NOMO-1 treated with dmso at 0.1 percent for 144 hours (cell line): Measurements from ENCODE around the gene BCL11A.

ENCODE experiments used
- DNase-seq: peaks from one replicate; lab custom pipeline; 2025; ENCODE audit not compliant: unreplicated experiment; lab: John Stamatoyannopoulos, UW

The BCL11A gene

DNA sequence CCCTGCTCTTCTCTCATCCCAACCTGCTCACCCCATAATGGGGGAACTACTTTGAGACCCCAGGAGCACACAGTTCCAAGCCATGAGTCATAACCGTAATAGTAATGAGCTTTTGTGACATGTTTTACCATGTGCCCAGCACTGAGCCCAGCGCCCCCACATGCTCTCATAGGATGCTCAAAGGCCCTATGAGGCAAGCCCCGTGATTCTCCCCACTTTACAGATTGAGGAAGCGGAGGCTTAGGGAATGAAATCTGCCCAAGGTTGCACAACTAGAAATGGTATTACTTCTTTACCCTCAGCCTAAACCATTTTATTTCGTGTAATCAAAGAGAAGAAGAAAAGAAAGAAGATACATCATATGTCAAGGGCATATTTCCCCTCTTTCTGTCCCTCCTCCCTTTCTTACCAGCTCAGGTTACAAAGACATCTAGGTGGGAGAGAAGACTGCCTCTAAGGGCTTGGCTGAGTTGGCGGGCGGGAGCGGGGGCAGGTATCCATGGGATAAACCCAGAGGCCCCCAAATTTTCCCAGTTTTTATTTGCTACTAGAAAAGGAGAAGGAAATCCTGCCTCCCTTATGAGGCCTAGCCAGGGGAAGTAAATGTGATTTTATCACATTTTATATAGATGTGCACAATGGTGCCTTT is 24.2 kb downstream of the BCL11A start:
- DNase-seq = no peak

DNA sequence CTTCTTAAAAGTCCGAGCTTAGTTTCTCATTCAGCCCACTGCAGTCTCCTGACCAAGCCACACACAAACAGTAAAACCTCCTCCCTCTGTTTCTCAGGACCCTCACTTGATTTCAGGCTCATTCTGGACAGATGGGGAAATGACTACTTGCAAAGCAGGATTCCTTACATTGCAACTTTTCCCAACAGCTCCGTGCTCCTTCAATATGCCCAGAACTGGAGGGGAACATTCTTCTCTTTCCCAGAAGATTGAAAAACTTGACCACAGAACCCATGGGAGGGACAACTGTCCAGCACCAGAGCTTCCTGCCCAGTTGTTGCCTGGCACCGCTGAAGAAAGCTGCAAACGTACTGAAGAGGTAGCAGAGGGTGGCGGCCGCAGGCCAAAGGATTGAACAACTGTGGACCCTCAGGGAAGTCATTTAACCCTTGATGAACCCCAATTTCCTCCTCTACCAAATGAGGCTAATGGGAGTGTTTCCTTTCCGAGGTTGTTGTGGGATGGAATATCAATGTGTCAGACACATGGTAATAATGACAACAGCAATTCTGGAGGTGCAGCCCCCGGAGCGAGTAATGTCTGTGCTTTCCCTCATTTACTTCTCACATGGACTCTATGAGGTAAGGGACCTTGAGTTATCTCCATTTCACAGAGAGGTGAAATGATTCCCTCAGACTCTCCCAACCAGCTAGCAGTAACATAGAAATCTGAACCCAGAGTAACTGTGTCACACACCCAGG is 25.0 kb downstream of the BCL11A start:
- no peak for DNase-seq

DNA sequence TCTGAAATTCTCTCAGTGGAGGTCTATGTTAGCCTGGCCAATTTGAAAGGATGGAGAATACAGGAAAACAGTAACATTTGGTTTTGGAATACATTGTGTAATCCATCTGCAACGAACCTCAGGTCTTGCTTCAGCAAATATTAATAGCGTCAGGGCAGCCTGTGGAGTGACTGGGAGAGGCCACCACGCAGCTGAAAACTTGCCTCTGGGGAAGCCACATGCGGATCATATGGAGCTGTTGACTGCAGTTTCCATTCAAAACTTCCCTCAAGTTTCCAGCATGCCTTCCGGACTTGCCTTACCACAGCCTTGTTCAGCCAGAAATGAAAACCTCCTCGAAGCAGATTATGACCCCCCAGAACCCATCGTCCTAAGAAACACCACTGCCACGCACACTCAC is 25.7 kb downstream of the BCL11A start:
- DNase-seq = peak; percentile 42

DNA sequence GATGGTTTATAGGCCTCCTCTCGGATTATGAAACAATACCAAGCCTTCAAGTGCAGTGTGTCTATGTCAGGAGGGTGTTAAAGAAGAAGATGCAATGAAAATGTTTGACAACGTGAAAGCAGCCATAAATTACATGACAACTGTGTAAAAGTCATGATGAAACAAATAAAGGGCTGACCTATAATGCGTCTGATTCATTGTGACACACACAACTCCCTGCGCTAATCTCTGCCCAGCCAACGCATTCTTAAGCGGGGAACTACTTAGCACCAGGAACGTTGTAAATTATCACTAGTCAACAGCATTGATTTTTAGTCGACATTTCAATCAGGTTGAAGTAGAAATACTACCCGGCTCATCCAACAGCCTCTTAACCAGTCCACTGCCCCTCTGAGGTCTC is 26.8 kb downstream of the BCL11A start:
- peak; percentile 51 for DNase-seq

DNA sequence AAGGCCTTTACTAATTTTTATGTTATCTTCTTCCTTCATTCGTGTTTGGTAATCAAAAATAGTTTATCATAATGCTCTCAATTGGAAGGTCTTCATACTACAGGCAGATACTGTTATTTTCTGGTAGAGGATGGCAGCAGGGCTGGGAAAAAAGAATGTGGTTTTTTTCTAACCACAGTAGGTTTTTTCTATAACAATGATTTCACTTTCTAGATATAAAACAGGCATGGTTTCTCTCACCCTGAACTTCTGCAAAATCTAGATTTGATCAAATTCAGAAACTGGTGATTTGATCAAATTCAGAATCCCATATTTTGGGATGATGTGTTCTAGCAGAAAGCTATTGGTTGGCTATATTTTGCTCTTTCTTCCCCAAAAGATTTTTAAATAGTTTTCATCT is 27.6 kb downstream of the BCL11A start:
- DNase-seq = no peak

DNA sequence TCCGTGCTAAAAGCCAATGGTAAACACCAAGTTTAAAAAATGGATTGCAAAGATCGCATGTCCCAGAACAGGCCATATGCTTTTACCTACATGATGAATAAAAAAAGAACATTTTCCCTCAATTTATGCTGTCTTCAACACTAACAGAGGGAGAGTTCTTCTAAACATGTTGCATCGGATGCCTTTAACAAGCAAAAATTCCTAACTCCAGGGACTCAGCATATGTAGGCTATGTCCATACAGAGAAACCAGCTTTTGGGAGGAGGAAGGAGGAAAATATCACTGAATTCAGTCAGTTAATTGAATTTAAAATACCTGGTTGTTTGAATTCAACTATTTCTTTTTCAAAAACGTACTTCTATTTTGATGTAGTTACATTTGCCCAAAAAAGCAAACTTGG is 28.6 kb downstream of the BCL11A start:
- DNase-seq = no peak

DNA sequence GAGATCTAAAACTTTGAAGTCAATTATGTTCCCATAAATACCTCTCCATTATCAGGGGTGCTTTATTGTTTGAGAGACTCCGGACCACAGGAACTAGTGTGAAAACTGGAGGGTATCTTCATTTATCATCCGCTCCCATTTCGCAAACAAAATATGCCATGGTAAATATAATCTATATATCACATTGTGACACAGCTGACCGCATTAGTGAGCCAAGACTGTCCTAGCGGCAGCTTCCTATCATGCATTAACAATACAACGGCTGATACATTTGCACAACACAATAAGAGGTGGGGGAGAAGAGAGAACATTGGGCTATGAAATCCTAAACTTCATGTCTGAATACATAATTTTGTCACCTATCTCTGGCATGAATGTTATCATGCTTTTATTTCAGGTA is 29.5 kb downstream of the BCL11A start:
- DNase-seq = peak; percentile 35

DNA sequence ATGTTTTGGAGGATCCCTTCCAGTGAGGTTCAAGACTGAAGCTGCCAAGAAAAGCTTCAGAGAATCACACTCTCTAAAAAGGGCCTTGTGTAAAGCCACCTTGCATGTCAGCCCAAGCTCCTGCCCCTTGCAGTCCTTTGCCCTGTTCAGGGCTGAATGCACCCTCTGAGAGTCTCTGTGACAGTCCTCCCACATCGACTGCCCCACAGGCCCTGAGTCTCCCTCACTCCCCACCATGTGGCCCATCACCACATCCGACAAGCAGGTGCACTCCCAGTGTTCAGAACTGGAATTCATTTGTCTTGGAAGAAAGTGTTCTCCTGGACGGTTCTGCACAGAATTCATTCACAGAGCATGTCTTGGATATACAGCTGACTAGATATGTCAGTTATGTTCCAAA is 31.0 kb downstream of the BCL11A start:
- DNase-seq = no peak

DNA sequence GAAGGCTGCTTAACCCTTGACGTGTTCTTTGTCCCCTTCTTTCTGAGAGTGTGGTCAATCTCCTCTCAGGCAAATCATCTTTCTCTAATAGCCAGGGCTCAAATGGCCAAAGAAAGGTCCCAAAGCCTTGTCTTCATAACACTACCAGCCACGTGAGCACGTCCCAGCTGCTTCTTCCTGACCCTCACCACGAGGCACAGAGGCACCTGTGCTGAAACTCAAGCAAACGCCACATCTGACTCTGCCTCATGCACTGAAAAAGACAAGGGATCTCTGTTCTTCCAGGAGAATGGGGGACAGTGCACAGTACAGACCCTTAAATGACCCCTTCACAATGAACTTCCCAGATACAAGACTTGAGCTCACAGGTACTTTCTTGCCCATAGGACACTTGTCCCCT is 31.8 kb downstream of the BCL11A start:
- DNase-seq = no peak

DNA sequence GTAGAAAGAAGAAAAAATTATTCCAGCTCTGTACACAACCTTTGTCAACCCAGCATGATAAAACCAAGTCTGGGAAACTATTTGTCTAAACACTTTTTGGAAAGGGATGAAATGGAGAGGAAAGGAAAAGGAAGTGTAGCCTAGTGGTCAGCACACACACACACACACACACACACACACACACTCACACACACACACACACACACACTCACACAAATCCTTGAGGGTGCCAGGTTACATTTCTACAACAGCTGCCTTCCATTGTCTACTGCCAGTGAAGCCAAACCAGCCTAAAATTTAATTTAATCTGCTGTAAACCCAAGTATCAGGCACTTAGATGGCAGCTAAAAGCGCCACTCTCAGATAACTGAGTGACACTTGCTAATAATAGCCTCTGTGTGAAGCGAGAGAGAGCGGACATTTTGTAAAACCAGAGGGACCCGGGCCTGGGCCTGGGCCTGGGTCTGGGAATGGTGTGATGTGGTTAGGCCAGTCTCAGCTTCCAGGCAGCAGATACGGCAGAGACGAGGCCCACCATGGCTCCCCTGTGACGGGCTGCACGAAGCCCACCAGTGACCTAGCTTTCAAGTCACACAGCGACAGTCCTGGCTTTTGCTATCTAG is 32.4 kb downstream of the BCL11A start:
- no peak for DNase-seq

DNA sequence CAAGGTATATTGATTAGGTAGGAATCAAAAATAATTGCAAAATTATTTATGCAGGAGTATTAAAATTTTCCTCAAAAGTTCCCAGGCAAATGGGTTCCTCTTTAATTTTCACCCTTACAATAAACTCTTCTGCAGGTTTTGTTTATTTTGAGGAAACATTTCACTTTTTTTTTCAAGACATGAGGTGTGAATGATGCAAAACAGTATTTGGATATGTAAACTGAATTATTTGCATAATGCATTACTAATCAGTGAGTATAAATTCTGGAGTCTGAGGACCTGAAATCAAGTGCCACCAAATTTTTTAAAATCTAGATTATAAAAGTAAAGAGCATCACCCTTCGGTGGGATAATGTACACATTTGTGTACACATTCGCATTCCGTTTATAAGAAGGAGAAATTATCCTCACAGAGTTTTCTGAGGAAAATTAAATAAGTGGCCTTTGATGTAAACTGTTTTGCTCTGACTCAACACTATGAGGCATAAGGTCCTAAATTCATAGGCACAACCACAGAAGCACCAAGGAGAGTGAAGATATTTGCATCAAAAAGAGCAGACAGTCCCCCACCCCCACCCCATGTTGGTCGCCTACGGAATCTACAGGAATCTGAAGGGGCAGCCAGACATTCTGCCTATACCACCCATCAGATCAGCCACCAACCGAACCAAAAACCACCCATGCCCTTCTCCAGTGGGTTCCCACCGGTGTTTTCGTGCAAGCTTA is 33.1 kb downstream of the BCL11A start:
- DNase-seq = no peak

DNA sequence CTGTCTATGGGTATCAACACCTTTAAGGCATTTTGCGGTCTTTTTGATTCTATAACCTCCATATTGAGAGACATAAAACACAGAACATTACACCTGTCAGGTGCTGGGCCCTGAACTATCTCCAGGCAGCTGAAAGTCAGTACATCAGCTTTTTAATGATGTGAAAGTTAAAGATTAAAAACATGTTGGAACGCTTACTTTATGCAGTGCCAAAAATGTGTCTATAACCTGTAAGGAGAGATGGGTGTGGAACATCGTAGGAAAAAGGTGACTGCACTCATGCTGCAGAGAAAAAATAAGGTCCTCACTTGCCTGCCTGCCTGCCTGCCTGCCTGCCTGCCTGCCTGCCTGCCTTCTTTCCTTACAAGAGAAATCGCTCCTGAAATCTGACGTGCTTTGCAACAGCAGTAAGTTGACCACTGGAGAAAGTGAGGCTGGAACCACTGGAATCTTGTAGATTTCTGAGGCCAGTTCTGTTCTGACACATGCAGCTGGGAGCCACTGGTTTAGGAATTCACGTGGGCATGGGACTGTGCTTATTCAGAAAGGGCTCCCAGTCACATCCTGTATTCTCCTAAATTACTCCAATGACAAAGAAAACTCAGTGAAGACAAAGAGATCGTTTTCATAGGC is 34.1 kb downstream of the BCL11A start:
- no peak for DNase-seq

DNA sequence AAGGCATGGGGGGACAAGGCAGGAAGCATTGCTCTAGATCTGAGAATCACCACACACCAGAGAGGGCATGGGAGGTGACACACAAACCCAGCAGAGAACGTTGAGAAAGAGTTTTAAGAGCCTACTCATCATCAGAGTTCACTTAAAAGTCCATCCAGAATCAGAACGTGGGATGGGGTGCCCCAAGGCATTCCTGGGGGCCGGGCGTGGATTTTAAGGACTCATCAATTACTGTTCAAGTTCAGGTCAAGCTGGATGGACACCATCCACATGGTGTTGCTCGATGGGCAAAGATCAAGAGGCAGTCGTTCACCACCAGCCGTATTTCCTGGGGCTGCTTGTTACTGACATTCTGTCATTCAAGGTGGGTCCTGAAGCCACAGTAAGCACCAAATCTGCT is 34.9 kb downstream of the BCL11A start:
- no peak for DNase-seq

DNA sequence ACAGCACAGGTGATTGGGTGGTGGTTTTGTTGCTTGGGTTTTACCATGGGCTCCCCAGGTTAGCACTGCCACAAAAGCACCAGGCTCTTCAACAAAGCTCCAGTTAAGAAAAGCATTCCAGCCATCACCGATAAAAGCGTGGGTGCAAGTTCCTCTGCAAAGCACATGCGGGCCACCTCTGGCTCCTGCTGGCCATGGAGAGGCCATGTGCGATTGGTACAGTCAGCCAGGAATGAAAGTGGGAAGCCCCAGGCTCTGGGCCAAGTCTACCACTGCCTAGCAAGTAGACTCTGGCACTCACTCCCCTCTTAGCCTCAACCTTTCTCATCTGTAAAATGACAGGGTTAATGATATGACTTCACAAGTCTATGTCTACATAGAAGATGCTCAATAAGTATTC is 36.0 kb downstream of the BCL11A start:
- DNase-seq = no peak

DNA sequence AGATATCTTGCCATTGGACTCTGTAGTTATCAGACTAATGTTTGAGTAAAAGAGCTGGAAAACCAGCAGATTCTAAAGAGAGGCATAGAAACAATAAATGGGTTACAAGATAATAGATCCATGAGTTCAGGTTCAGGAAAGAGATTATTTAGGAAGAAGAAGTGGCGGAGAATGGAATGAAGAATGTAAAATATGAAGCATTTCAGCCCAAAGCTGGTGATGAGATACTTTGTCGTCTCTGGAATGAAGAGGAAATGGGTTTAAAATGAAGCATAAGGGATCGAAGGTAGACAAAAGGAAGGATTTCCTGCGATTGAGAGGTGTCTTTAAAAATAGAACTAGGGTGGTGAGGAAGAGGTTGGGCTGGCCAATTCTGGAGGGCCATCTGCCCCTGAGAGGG is 36.6 kb downstream of the BCL11A start:
- no peak for DNase-seq

DNA sequence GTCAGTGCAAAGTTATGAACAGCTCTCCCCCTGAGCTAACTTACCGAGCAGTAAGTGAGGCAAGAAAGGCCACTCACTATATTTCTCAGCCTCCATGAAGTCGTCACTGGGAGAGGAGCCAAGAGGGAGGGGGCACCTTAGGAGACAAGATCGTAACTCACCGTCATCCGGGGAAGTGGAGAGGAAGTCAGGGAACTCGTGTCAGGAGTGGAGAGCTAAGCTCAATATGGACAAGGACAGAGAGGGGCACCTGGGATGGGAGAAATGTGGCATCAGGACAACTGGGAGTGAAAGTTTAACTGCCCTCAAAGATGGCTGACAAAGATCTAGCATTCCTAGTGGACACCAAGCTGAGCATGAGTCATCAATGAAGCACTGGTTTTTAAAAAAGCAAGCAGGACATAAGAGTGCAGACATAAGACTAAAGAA is 37.1 kb downstream of the BCL11A start:
- DNase-seq = no peak

DNA sequence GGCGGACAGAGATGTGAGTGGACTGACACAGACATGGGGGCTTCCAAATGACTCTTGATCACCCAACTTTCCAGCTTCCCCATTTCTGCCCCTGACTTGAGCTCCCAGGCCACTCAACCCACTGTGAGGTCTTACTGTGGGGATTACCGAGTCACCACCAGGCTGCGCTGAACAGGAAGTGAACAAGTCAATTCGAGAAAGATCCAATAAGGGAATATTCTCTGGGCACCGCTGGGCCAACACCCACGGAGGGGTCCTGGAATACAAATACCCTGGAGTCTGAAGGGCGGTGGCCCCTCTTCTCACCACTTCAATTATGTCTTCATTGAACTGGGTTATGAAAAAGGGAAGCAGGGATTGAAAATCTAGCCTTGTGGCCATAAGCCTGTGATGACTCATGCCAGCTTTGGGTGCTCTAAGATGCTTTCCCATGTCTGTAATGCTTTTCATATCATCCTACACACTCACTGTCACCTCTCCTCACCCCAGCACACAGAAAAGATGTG is 37.7 kb downstream of the BCL11A start:
- peak; percentile 88 for DNase-seq

DNA sequence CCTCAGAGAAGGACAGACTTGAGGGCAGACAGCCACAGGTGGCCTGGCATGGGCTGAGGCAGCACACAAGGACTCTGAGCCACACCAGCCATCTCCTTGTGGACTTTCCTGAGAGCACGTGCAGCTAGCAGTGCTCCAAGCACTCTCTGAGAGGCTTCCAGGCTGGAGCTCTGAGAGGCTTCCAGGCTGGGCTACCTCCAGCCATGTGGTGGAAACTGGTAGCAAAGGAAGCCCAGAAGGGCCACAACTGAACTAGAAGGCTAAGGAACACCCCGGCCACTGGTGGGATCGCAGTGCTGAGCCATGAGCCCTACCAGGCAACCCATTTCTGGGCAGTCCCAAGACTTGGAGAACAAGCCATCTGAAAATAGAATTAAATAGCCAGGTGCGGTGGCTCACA is 39.5 kb downstream of the BCL11A start:
- DNase-seq = no peak

DNA sequence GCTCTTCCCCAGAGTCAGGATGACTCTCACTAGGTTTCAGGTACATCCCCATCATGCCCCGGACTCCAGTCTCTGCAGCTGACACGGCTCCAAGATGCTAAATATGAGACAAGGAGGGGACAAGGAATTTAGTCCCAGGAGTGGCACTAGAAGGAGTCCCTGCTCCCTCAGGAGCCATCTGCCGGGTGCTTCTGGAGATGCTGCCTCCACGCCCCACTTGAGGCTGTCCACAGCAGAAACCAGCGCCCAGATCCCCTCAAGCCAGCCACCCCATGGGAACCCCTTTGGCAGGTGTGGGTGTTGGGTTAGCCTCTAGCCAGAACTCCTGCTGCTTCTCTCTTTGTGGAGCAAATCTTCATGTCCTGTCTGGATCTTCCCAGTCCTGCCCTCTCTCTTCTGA is 40.3 kb downstream of the BCL11A start:
- no peak for DNase-seq

DNA sequence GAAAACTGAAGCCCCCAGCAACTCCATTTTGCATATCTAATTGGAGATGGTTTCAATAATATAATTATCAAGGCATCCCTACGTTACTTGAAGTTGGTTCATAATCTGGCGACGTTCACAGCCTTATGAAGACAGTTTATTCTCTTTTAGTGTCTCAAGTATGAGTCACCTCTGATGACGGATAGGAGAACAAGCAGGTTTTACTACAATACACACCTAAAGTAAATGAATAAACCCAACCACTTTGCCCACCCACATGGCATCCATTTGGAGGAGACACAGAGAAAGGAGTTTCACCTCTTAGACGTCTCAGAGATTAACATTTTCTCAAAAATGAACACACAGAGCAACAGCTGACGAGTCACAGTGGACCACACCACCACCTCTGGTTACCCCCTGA is 40.8 kb downstream of the BCL11A start:
- DNase-seq = no peak

DNA sequence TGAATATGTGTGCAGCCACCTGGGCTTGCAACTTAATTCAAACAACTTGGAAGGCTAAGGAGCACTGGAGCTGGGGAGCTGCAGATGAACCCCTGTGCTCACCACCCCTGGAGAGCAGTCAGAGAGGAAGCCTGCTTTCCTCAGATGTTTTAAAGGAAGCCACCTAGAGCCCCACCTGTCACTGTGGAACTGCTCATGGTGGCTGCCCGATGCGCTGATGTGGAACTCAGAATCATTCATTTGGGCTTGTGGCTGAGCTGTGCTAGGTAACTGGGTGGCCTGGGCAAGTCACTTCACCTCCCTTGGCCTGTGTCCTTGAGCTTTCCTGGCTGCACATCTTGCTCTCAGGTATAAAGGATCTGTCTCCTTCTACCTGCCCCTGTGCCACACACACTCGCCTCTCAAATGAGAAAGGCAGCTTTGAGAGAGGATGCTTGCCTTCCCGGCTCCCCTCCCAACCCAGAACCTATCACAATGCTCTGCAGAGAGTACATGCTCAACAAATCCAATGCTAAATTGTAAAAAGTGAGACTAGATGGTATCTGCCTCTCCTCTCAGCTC is 41.3 kb downstream of the BCL11A start:
- no peak for DNase-seq
